ENCODE results near the gene C1orf174.

DNA sequence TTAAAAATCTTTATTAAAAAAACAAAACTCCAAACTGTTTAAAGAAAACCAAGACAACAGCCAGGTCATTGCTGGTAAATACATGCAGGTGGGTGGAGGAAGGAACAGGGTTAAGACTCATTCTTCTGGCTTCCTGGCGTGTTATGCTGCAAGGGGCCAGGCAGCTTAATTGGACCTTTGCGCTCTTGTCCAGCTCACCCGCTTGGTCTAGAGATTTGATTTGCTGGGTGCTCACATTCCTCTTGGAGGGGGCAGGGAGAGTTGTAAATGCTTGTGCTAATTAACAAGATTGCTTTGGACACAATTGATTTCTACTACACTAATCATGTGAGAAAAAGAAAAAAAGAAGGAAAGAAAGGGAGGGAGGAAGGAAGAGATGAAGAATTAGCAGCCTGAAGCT is 53.5 kb downstream of the C1orf174 start:
- TF ChIP-seq, protein P1, sequence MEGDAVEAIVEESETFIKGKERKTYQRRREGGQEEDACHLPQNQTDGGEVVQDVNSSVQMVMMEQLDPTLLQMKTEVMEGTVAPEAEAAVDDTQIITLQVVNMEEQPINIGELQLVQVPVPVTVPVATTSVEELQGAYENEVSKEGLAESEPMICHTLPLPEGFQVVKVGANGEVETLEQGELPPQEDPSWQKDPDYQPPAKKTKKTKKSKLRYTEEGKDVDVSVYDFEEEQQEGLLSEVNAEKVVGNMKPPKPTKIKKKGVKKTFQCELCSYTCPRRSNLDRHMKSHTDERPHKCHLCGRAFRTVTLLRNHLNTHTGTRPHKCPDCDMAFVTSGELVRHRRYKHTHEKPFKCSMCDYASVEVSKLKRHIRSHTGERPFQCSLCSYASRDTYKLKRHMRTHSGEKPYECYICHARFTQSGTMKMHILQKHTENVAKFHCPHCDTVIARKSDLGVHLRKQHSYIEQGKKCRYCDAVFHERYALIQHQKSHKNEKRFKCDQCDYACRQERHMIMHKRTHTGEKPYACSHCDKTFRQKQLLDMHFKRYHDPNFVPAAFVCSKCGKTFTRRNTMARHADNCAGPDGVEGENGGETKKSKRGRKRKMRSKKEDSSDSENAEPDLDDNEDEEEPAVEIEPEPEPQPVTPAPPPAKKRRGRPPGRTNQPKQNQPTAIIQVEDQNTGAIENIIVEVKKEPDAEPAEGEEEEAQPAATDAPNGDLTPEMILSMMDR (IDR thresholded peaks at IDR 0.05; ENCODE audit: insufficient read depth, low read length), result no peak
- TF ChIP-seq POLR2AphosphoS5 (IDR thresholded peaks at IDR 0.05; ENCODE audit: low read depth) (no peak), SPI1 (IDR thresholded peaks at IDR 0.05; ENCODE audit: borderline replicate concordance, low read depth) (no peak), GABPA (IDR thresholded peaks at IDR 0.05; ENCODE audit: low read depth) (no peak)
- TF ChIP-seq, protein P2, sequence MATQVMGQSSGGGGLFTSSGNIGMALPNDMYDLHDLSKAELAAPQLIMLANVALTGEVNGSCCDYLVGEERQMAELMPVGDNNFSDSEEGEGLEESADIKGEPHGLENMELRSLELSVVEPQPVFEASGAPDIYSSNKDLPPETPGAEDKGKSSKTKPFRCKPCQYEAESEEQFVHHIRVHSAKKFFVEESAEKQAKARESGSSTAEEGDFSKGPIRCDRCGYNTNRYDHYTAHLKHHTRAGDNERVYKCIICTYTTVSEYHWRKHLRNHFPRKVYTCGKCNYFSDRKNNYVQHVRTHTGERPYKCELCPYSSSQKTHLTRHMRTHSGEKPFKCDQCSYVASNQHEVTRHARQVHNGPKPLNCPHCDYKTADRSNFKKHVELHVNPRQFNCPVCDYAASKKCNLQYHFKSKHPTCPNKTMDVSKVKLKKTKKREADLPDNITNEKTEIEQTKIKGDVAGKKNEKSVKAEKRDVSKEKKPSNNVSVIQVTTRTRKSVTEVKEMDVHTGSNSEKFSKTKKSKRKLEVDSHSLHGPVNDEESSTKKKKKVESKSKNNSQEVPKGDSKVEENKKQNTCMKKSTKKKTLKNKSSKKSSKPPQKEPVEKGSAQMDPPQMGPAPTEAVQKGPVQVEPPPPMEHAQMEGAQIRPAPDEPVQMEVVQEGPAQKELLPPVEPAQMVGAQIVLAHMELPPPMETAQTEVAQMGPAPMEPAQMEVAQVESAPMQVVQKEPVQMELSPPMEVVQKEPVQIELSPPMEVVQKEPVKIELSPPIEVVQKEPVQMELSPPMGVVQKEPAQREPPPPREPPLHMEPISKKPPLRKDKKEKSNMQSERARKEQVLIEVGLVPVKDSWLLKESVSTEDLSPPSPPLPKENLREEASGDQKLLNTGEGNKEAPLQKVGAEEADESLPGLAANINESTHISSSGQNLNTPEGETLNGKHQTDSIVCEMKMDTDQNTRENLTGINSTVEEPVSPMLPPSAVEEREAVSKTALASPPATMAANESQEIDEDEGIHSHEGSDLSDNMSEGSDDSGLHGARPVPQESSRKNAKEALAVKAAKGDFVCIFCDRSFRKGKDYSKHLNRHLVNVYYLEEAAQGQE (IDR thresholded peaks at IDR 0.05; ENCODE audit: insufficient replicate concordance, low read depth), result no peak
